Spleen (tissue), 7 donors: ENCODE results near the gene TNFRSF13B.

ENCODE experiments used
- POLR2A ChIP-seq, 3 donors: fragments of 450-650 bp; IDR thresholded peaks; one replicate each; pipeline ENCODE4 v1.5.1; 2017; ENCODE audit warnings: antibody characterized with exemption in 3 of 3, mild to moderate bottlenecking in 1 of 3
- TF ChIP-seq, protein P1 (sequence below), 11 experiments: fragments of 200-600 bp in 7 of 11; fragments of 450-650 bp in 4 of 11; sonication (generic) in 4 of 11; IDR thresholded peaks in 8 of 11; conservative IDR thresholded peaks in 3 of 11; 1 replicate in 7 of 11; 2 replicates in 4 of 11; pipeline versions ENCODE4 v1.4.0 to v1.8.0; 2016 to 2021; ENCODE audit warnings: antibody characterized with exemption in 11 of 11, inconsistent platforms in 4 of 11, mild to moderate bottlenecking in 1 of 11
- donor health status: DM: no; HTN: no; CAD: no; lungs with moderate emphysema.
- donor health status: DM: no; HTN: no; CAD: no.
- donor health status: DM: no; HTN: no; CAD: no.

DNA sequence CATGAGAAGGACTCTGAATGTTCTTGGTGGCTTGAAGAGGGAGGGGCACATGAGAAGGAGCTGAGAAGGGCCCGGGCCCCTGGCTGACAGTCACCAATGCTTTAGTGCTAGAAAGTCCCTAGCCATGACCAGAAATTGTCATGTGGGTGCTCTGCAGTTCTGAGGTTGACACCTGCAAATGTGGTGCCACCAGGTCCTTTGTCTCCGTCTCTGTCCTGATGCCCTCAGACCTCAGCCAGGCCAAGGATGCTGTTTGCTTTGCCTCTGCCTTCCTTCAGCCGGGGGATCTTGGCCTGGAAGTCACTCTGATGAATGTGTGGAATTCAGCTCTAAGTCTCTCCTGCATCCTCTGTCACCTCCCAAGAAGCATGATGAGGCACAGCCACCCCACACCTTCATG lies 63.6 kb downstream of the TNFRSF13B start:
- TF ChIP-seq, protein P1, sequence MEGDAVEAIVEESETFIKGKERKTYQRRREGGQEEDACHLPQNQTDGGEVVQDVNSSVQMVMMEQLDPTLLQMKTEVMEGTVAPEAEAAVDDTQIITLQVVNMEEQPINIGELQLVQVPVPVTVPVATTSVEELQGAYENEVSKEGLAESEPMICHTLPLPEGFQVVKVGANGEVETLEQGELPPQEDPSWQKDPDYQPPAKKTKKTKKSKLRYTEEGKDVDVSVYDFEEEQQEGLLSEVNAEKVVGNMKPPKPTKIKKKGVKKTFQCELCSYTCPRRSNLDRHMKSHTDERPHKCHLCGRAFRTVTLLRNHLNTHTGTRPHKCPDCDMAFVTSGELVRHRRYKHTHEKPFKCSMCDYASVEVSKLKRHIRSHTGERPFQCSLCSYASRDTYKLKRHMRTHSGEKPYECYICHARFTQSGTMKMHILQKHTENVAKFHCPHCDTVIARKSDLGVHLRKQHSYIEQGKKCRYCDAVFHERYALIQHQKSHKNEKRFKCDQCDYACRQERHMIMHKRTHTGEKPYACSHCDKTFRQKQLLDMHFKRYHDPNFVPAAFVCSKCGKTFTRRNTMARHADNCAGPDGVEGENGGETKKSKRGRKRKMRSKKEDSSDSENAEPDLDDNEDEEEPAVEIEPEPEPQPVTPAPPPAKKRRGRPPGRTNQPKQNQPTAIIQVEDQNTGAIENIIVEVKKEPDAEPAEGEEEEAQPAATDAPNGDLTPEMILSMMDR (IDR thresholded peaks at IDR 0.05 in 8 of 11, conservative IDR thresholded peaks at IDR 0.05 in 3 of 11), result no peak
- no peak for TF ChIP-seq POLR2A (IDR thresholded peaks at IDR 0.05)
